Fibroblast of lung (primary cell): ENCODE results near the gene SFN. TPM values are rescaled to one million over a fixed set of nuclear protein-coding genes. Genes with fewer than 3 reads are reported as not detected.
"Not testable (repeated sequence)": the region's sequence is repeated elsewhere in the genome, so short reads cannot be mapped to it uniquely, and the experiment has no call there.

Experiments used
- DNase-seq, 2 donors: peaks; one replicate each; pipeline versions ENCODE4 v3.0.0 to v3.0.0-alpha.2; 2010; ENCODE audit warnings: low read depth in 2 of 2
- H2AFZ ChIP-seq: 2 replicates; pipeline ENCODE4 v1.5.1; 2012; ENCODE audit warnings: low read length, control low read depth, inconsistent platforms
- H3K27ac ChIP-seq: 2 replicates; pipeline ENCODE4 v1.5.1; 2011; ENCODE audit warnings: low read length, control low read depth; ENCODE audit not compliant: insufficient read depth
- H3K27me3 ChIP-seq: 2 replicates; pipeline ENCODE4 v1.5.1; 2011; ENCODE audit warnings: mild to moderate bottlenecking, low read length; ENCODE audit not compliant: control insufficient read depth, insufficient read depth
- H3K36me3 ChIP-seq: 2 replicates; pipeline ENCODE4 v1.5.1; 2011; ENCODE audit warnings: low read length; ENCODE audit not compliant: control insufficient read depth, insufficient read depth
- H3K4me1 ChIP-seq: 2 replicates; pipeline ENCODE4 v1.5.1; 2011; ENCODE audit warnings: low read length; ENCODE audit not compliant: control insufficient read depth, insufficient read depth; ENCODE audit errors: extremely low read depth
- H3K4me2 ChIP-seq: 2 replicates; pipeline ENCODE4 v1.5.1; 2011; ENCODE audit warnings: low read length, control low read depth; ENCODE audit not compliant: insufficient read depth; ENCODE audit errors: extremely low read depth
- H3K4me3 ChIP-seq, 4 experiments: fragments of 200-600 bp in 1 of 4; sonication (generic) in 1 of 4; replicated peaks in 1 of 4; 2 replicates each; pipeline ENCODE4 v1.5.1; 2011 to 2016; ENCODE audit warnings: low read length in 4 of 4, low read depth in 3 of 4, mild to moderate bottlenecking in 3 of 4, control low read depth in 2 of 4, inconsistent platforms in 1 of 4, mixed read lengths in 1 of 4; ENCODE audit not compliant: insufficient read depth in 1 of 4; ENCODE audit errors: control extremely low read depth in 1 of 4
- H3K79me2 ChIP-seq: 2 replicates; pipeline ENCODE4 v1.5.1; 2012; ENCODE audit warnings: mild to moderate bottlenecking, low read length, inconsistent platforms; ENCODE audit not compliant: control insufficient read depth, insufficient read depth
- H3K9ac ChIP-seq: 2 replicates; pipeline ENCODE4 v1.5.1; 2011; ENCODE audit warnings: mild to moderate bottlenecking, low read length, control low read depth; ENCODE audit not compliant: insufficient read depth
- H3K9me3 ChIP-seq: 2 replicates; pipeline ENCODE4 v1.5.1; 2012; ENCODE audit warnings: low read depth, low read length; ENCODE audit not compliant: control insufficient read depth, insufficient read depth
- H4K20me1 ChIP-seq: 2 replicates; pipeline ENCODE4 v1.5.1; 2011; ENCODE audit warnings: low read length; ENCODE audit not compliant: control insufficient read depth, insufficient read depth; ENCODE audit errors: extremely low read depth
- CTCF ChIP-seq, 2 donors: IDR thresholded peaks in 1 of 2; conservative IDR thresholded peaks in 1 of 2; 1 replicate in 1 of 2; 2 replicates in 1 of 2; pipeline ENCODE4 v1.5.1; 2011 to 2012; ENCODE audit warnings: low read length in 2 of 2, control low read depth in 1 of 2, inconsistent platforms in 1 of 2, low read depth in 1 of 2, mild to moderate bottlenecking in 1 of 2
- EZH2 ChIP-seq: IDR thresholded peaks from 2 replicates; pipeline ENCODE4 v1.5.1; 2012; ENCODE audit warnings: low read length, control low read depth, mild to moderate bottlenecking; ENCODE audit errors: missing control alignments
- polyA plus RNA-seq, 2 donors: library from polyadenylated mRNA; depleted of rRNA in 1 of 2; stranded (reverse) in 1 of 2; unstranded in 1 of 2; fragments of >200 nt; gene quantifications; 2 replicates each; pipeline ENCODE4 v1.2.1, GENCODE V29; 2011 to 2012; ENCODE audit warnings: missing spikeins in 1 of 2
- total RNA-seq: library from RNA; depleted of rRNA; stranded (reverse); fragments of >200 nt; gene quantifications from 2 replicates; pipeline ENCODE4 v1.2.1, GENCODE V29; 2014

Gene SFN
- total and polyA plus RNA-seq, 2 donors (not counting 1 experiment from before 2014, with no cell fraction given) = 0.19 TPM; not detected in 1

- Histone ChIP-seq H3K79me2 (no peaks in the 10 kb centered on the region), H3K9me3 (no peaks in the 10 kb centered on the region), H3K4me2 (no peak overlapping the region), H3K9ac (no peak overlapping the region), H3K36me3 (peaks cover 15% of the 10 kb centered on the region), H3K4me1 (no peaks in the 10 kb centered on the region), H4K20me1 (no peaks in the 10 kb centered on the region), H3K4me3 (no peak overlapping the region), H3K27ac (no peak overlapping the region), H3K27me3 (no peaks in the 10 kb centered on the region), H2AFZ (no peak overlapping the region)
- no peak for TF ChIP-seq CTCF (conservative IDR thresholded peaks at IDR 0.05 in 1 of 2, IDR thresholded peaks at IDR 0.05 in 1 of 2; ENCODE audit: low read depth in 1 of 2, low read length in 2 of 2)
- no peak for TF ChIP-seq EZH2
- DNase-seq = no peak
Observed at GRCh38 chr1:26839339-26839722, 23.6 kb upstream of the SFN start.

DNA sequence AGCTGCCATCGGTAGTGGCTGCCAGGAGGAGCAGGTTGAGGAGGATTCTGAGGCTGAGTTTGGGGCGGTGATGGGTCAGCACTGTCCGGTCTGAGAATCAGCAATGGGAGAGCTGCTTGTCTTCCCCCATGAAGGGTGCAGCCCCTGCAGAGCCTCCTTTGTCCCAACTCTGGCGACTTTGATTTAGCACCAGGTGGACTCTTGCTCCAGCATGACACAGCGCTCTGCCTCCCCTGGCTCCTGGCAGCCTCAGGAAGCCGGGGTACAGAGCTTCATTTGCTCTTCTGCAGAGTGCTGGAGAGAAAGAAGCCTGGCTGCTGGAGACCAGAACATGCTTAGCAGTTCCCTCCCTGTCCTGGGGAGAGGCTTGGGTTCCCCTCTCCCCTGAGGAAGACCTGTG, 23.2 kb upstream of the SFN start:
- no peaks in the 10 kb centered on the region for H3K9me3 ChIP-seq
- no peaks in the 10 kb centered on the region for H3K27me3 ChIP-seq
- no peak for TF ChIP-seq CTCF (conservative IDR thresholded peaks at IDR 0.05 in 1 of 2, IDR thresholded peaks at IDR 0.05 in 1 of 2; ENCODE audit: low read depth in 1 of 2, low read length in 2 of 2)
- no peak for TF ChIP-seq EZH2
- no peak overlapping the region for H3K4me3 ChIP-seq
- H3K79me2 ChIP-seq = no peaks in the 10 kb centered on the region
- DNase-seq = no peak
- H3K4me1 ChIP-seq = no peaks in the 10 kb centered on the region
- H3K9ac ChIP-seq = no peak overlapping the region
- H2AFZ ChIP-seq = no peak overlapping the region
- H4K20me1 ChIP-seq = no peaks in the 10 kb centered on the region
- no peak overlapping the region for H3K27ac ChIP-seq
- peaks cover 13% of the 10 kb centered on the region for H3K36me3 ChIP-seq
- H3K4me2 ChIP-seq = no peak overlapping the region

DNA sequence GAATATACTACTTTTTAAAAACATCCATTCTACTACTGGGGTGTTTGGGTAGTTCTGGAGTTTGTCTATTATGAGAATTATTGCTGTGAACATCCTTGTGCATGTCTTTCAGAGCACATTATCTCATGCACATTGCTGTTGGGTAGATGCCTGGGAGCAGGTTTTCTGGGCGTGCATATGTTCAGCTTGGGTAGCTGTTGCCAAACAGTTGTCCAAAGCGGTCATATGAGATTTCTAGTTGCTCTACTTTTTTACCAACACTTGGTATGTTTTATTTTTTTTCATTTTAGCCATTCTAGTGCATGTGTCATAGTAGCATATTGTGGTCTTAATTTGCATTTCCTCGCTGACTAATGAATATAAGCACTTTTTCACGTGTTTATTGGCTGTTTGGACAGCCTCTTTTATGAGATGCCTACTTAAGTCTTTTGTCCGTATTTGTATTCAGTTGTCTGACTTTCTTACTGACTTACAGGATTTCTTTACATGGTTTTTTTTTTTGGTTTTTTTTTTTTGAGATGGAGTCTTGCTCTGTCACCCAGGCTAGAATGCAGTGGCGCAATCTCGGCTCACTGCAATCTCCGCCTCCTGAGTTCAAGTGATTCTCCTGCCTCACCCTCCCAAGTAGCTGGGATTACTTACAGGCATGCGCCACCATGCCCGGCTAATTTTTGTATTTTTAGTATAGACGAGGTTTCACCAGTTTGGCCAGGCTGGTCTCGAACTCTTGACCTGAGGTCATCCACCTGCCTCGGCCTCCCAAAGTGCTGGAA, 18.3 kb upstream of the SFN start:
- H3K4me1 ChIP-seq = peaks cover 12% of the 10 kb centered on the region
- H3K9me3 ChIP-seq = no peaks in the 10 kb centered on the region
- no peaks in the 10 kb centered on the region for H3K27me3 ChIP-seq
- TF ChIP-seq CTCF (conservative IDR thresholded peaks at IDR 0.05 in 1 of 2, IDR thresholded peaks at IDR 0.05 in 1 of 2; ENCODE audit: low read depth in 1 of 2, low read length in 2 of 2) = no peak
- TF ChIP-seq EZH2 = no peak
- no peaks in the 10 kb centered on the region for H4K20me1 ChIP-seq
- no peak overlapping the region for H3K9ac ChIP-seq
- DNase-seq = peak in 1 of 2 donors; percentile 32
- H3K4me3 ChIP-seq = no peak overlapping the region
- H3K4me2 ChIP-seq = no peak overlapping the region
- peaks cover 3% of the 10 kb centered on the region for H3K36me3 ChIP-seq
- H3K79me2 ChIP-seq = no peaks in the 10 kb centered on the region
- H2AFZ ChIP-seq = no peak overlapping the region
- no peak overlapping the region for H3K27ac ChIP-seq

- not testable (repeated sequence) for H3K9ac ChIP-seq, H3K4me3 ChIP-seq, H3K27me3 ChIP-seq, H3K9me3 ChIP-seq, H3K27ac ChIP-seq, H3K79me2 ChIP-seq, H2AFZ ChIP-seq, DNase-seq, H4K20me1 ChIP-seq, H3K4me2 ChIP-seq
- H3K4me1 ChIP-seq = peaks cover 13% of the 10 kb centered on the region
- H3K36me3 ChIP-seq = peaks cover 15% of the 10 kb centered on the region
Observed at GRCh38 chr1:26847826-26848225, 15.1 kb upstream of the SFN start.
